ENCODE results near the gene TDRKH. TPM values are rescaled to one million over a fixed set of nuclear protein-coding genes. Genes with fewer than 3 reads are reported as not detected.
A peak's percentile ranks its signal among the peaks of the same experiment; 100 is the strongest.

Gene TDRKH
- total RNA-seq, 1 experiment from 2014 or later = 25.7 TPM

DNA sequence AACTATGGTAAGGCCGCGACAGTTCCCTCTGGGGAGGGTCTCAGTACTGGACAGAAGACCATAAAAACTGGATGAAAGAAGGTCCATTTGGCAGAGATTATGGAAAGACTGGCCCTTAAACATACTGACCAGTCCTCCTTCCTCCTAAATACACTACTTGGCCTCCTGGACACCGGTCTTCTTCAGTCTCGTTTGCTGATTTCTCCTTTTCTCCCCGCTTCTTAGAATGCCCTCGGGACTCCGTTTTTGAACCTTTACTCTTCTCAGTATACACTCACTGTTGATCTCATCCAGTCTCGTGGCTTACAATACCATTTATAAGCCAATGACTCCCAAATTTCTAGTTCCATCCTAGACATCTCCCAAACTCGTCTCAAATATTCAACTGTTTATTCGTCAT is 26.3 kb downstream of the TDRKH start:
- Mint-ChIP-seq H3K4me3 (ENCODE audit: low read depth, unreplicated experiment) (peak overlapping the region; percentile 99), H3K9me3 (ENCODE audit: low read depth, unreplicated experiment) (no peaks in the 10 kb centered on the region), H3K27me3 (ENCODE audit: unreplicated experiment) (no peaks in the 10 kb centered on the region), H3K36me3 (ENCODE audit: insufficient read depth, unreplicated experiment) (peaks cover 49% of the 10 kb centered on the region), H3K4me1 (ENCODE audit: low read depth, unreplicated experiment) (peaks cover 33% of the 10 kb centered on the region), H3K27ac (ENCODE audit: unreplicated experiment) (peak overlapping the region; percentile 97)
- TF ChIP-seq, protein P1, sequence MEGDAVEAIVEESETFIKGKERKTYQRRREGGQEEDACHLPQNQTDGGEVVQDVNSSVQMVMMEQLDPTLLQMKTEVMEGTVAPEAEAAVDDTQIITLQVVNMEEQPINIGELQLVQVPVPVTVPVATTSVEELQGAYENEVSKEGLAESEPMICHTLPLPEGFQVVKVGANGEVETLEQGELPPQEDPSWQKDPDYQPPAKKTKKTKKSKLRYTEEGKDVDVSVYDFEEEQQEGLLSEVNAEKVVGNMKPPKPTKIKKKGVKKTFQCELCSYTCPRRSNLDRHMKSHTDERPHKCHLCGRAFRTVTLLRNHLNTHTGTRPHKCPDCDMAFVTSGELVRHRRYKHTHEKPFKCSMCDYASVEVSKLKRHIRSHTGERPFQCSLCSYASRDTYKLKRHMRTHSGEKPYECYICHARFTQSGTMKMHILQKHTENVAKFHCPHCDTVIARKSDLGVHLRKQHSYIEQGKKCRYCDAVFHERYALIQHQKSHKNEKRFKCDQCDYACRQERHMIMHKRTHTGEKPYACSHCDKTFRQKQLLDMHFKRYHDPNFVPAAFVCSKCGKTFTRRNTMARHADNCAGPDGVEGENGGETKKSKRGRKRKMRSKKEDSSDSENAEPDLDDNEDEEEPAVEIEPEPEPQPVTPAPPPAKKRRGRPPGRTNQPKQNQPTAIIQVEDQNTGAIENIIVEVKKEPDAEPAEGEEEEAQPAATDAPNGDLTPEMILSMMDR (IDR thresholded peaks at IDR 0.05; ENCODE audit: unreplicated experiment) = no peak
- no TSS peak for BruUV-seq (replicated peaks)
- CTCF ChIA-PET = interaction anchor here (0.6 to 0.8 kb wide), 2 partner anchors 26 to 73 kb away, joined by 3 to 6 read pairs; no protein-coding TSS in a partner anchor
- no peak for DNase-seq
- intact Hi-C loops (cut with micrococcal nuclease; ENCODE audit: unreplicated experiment) = no loop called here

DNA sequence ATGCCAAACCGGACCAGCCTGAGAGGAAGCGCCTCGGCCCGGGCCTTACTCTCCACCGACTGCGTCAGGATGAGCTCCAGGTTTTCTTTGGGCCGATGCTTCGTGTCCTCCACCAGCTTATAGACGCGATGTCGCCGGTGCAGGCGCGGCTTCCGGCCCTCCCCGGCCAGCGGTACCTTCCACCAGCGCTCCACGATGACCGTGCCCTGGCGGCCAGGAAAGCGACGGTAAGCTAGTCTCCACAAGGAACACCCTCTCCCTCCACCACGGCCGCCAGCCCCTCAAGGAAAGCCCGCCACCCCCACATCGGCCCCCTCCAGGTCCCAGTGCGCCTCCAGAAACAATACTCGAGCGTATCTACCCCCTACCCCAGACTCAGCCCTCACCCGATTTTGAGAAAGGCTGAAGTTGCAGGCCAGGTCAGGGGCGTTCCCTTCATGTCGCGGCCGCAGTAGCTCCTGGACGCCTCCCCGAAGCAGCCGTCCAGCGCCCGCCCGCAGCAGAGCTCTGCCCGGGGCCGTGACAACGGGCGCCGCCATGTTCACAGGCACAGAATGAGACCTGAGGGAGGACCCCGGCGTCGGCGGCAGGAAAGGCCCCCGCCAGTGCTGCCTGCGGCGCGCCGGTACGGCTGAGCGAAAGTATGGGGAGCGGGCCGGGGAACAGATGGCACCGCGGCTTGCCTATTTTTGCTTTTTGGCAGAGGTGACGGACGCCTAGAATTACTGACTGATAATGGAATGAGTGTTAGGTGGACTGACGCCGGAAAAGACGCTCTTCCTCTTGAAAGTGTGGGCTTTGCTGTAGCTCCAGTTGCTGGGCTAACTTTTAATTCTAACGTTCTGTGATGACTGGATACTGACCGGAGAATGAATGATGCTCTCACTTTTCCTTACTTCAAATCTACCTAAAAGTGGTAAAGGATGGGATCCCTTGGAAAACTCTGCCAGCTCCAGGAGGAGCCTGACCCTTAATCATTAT is 27.1 kb downstream of the TDRKH start, which contains the start of gene MRPL9:
Gene MRPL9 (minus strand): TSS at position 556 of the 981 bp plus-strand sequence. CDS start 17 bp downstream, at position 539.
- peaks cover 26% of the 10 kb centered on the region for H3K4me1 Mint-ChIP-seq (ENCODE audit: low read depth, unreplicated experiment)
- CTCF ChIA-PET = interaction anchor here (0.6 to 1.4 kb wide), 7 partner anchors 21 to 434 kb away, joined by 3 to 6 read pairs (median 3); no protein-coding TSS in a partner anchor
- intact Hi-C loops (cut with micrococcal nuclease; ENCODE audit: unreplicated experiment) = no loop called here
- no peaks in the 10 kb centered on the region for H3K27me3 Mint-ChIP-seq (ENCODE audit: unreplicated experiment)
- BruUV-seq (replicated peaks) = TSS peak; percentile 97
- peaks cover 44% of the 10 kb centered on the region for H3K36me3 Mint-ChIP-seq (ENCODE audit: insufficient read depth, unreplicated experiment)
- TF ChIP-seq, protein P1 (IDR thresholded peaks at IDR 0.05; ENCODE audit: unreplicated experiment) = no peak
- H3K27ac Mint-ChIP-seq (ENCODE audit: unreplicated experiment) = peak within 1 kb of the TSS; percentile 97
- H3K4me3 Mint-ChIP-seq (ENCODE audit: low read depth, unreplicated experiment) = peak within 1 kb of the TSS; percentile 99
- peak; percentile 93 for DNase-seq
- no peaks in the 10 kb centered on the region for H3K9me3 Mint-ChIP-seq (ENCODE audit: low read depth, unreplicated experiment)

DNA sequence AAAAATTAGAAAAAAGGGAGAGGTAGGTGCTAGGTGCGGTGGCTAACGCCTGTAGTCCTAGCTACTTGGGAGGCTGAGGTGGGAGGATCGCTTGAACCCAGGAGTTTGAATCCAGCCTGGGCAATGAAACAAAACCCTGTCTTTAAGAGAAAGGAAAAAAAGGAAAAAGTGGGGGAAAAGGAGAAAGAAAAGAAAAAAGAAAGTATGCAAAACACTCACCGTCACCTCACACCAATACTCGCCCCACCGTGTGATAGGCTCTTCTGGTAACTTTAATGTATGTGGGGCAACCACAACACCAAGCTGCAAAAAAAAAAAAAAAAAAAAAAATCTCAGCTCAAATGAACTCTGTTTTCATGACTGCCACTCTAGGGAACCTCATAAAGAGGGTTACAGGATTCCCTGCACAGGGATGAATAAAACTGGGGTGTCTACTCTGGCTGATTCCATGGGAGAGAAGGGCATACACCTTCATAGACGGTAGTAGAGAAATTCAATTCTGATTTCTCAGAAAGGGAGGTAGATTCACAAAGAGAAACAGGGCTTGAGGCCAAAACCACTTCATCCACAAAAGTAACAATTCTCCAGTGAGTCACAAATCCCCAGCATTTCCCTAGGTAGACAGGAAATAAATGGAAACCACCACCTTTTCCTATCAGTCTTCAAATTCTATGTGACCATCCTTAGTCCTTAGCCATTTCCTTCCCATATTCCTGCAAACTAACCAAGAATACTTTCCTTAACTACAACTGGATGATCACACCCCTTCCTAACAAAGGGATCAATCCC is 29.5 kb downstream of the TDRKH start:
- TF ChIP-seq, protein P1 (IDR thresholded peaks at IDR 0.05; ENCODE audit: unreplicated experiment) = no peak
- DNase-seq = no peak
- Mint-ChIP-seq H3K27me3 (ENCODE audit: unreplicated experiment) (no peaks in the 10 kb centered on the region), H3K27ac (ENCODE audit: unreplicated experiment) (no peak overlapping the region), H3K36me3 (ENCODE audit: insufficient read depth, unreplicated experiment) (peaks cover 43% of the 10 kb centered on the region), H3K4me1 (ENCODE audit: low read depth, unreplicated experiment) (peaks cover 23% of the 10 kb centered on the region), H3K9me3 (ENCODE audit: low read depth, unreplicated experiment) (no peaks in the 10 kb centered on the region), H3K4me3 (ENCODE audit: low read depth, unreplicated experiment) (no peak overlapping the region)
- no TSS peak for BruUV-seq (replicated peaks)
- CTCF ChIA-PET = interaction anchor here (0.6 to 1.3 kb wide), 2 partner anchors 13 to 530 kb away, joined by 4 to 5 read pairs; no protein-coding TSS in a partner anchor
- intact Hi-C loops (cut with micrococcal nuclease; ENCODE audit: unreplicated experiment) = no loop called here

DNA sequence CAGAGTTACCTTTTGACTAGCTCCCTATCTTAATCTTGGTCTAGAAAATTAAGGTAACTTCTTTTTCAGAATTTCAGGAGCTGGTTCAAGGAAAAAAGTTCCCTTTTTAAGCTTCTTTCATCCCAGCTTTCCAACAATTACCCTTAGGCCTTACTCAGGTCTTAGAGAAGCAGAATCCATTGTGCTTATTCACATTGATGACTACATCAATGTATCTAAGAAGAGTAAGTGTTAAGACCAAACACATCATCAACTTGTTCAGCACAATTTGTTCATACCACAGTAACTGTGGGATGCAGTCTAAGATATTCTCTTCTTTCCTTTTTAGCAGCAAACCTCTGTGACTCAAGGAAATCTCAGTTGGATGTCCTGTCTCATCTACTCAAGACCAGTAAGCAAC is 31.1 kb downstream of the TDRKH start:
- H3K9me3 Mint-ChIP-seq (ENCODE audit: low read depth, unreplicated experiment) = no peaks in the 10 kb centered on the region
- no peak for DNase-seq
- intact Hi-C loops (cut with micrococcal nuclease; ENCODE audit: unreplicated experiment) = no loop called here
- no peaks in the 10 kb centered on the region for H3K27me3 Mint-ChIP-seq (ENCODE audit: unreplicated experiment)
- H3K27ac Mint-ChIP-seq (ENCODE audit: unreplicated experiment) = no peak overlapping the region
- BruUV-seq (replicated peaks) = no TSS peak
- CTCF ChIA-PET = interaction anchor here (0.6 to 0.7 kb wide), 4 partner anchors 29 to 342 kb away, joined by 3 to 6 read pairs (median 4); no protein-coding TSS in a partner anchor
- H3K36me3 Mint-ChIP-seq (ENCODE audit: insufficient read depth, unreplicated experiment) = peaks cover 41% of the 10 kb centered on the region
- TF ChIP-seq, protein P1 (IDR thresholded peaks at IDR 0.05; ENCODE audit: unreplicated experiment) = no peak
- peaks cover 14% of the 10 kb centered on the region for H3K4me1 Mint-ChIP-seq (ENCODE audit: low read depth, unreplicated experiment)
- H3K4me3 Mint-ChIP-seq (ENCODE audit: low read depth, unreplicated experiment) = no peak overlapping the region

Data from Calu3 (cell line).